ENCODE measurements around the gene NYAP2.

NYAP2 gene

DNA sequence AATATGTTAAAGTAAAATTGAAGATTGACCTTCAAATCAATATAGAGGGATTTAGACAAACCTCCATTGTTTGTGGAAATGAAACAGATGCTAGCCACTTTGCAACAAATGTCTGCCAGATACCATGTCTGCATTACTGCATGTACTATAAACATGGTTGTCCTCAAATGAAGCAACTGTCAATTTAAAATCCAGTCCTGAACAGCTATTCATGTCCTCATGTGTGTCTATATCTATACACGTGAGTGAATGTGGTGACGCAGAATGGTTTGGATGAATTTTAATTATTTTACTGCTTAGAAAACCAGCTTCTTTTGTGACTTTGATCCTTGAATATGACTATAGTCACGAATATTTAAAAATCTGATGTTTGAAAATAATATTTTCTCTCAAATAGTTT is 71.5 kb downstream of the NYAP2 start:
- DNase-seq: no peak
- H3K4me3 Mint-ChIP-seq: no peak overlapping the region
- no peak overlapping the region for H3K27ac Mint-ChIP-seq
- H3K9me3 Mint-ChIP-seq: no peaks in the 10 kb centered on the region
- no peaks in the 10 kb centered on the region for H3K36me3 Mint-ChIP-seq (ENCODE audit: insufficient read depth)
- no peak for ATAC-seq (replicated peaks)
- H3K27me3 Mint-ChIP-seq: no peaks in the 10 kb centered on the region
- peaks cover 0 to 7% of the 10 kb centered on the region in 2 donors for H3K4me1 Mint-ChIP-seq (ENCODE audit: low read depth in 2 of 2)

- ATAC-seq (replicated peaks) (no peak), DNase-seq (no peak)
- Mint-ChIP-seq H3K36me3 (ENCODE audit: insufficient read depth) (no peaks in the 10 kb centered on the region), H3K27me3 (no peaks in the 10 kb centered on the region), H3K27ac (no peak overlapping the region), H3K4me3 (no peak overlapping the region), H3K4me1 (ENCODE audit: low read depth in 2 of 2) (peaks cover 0 to 7% of the 10 kb centered on the region in 2 donors), H3K9me3 (no peaks in the 10 kb centered on the region)
Measured at GRCh38 chr2:225471482-225471881, 72.0 kb downstream of the NYAP2 start.

DNA sequence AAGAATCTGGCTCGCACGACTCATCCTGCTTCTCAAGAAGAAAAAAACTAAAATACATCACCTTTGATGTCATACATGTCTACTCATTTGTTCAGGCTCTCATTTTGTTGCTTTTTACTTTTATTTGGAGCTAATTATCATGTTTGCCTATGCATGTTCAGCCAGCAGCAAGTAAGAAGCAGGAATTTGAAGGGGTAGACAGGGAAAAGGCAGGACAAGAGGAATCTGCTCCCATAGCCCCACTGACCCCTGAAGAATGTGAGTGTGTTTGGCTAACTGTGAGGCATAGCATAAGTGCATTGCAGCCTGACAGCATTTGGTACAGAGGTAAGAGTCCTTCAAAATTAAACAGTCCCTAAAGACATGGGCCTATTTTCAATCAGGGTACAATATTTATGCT is 72.7 kb downstream of the NYAP2 start:
- no peak for DNase-seq
- Mint-ChIP-seq H3K9me3 (no peaks in the 10 kb centered on the region), H3K27ac (no peak overlapping the region), H3K27me3 (peaks cover 0 to under 1% of the 10 kb centered on the region in 2 donors), H3K36me3 (ENCODE audit: insufficient read depth) (no peaks in the 10 kb centered on the region), H3K4me1 (ENCODE audit: low read depth in 2 of 2) (peaks cover 0 to 6% of the 10 kb centered on the region in 2 donors), H3K4me3 (no peak overlapping the region)
- no peak for ATAC-seq (replicated peaks)

DNA sequence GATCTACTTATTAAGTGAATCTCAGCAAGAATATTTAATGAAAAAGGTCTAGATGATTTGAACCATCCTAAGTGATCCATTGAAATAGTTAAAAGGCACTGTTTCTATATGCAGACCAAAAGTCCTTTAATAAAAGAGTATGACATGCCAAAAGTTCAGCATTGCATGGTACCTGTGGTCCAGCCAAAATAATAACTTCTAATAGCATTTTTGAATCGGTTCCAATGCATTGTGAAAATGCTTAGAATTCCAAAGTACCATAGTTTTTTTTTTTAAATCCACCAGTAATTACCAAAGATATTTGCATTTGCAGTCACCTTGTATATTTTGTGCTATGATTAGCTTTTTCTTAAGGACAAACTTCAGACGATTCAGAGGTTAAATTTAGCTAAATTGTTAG is 79.9 kb downstream of the NYAP2 start:
- H3K27ac Mint-ChIP-seq: no peak overlapping the region
- no peaks in the 10 kb centered on the region for H3K4me1 Mint-ChIP-seq (ENCODE audit: low read depth in 2 of 2)
- H3K27me3 Mint-ChIP-seq: peaks cover 13 to 23% of the 10 kb centered on the region in 2 donors
- H3K9me3 Mint-ChIP-seq: no peaks in the 10 kb centered on the region
- H3K4me3 Mint-ChIP-seq: no peak overlapping the region
- ATAC-seq (replicated peaks) (no peak), DNase-seq (no peak)
- no peaks in the 10 kb centered on the region for H3K36me3 Mint-ChIP-seq (ENCODE audit: insufficient read depth)

- H3K27ac Mint-ChIP-seq: no peak overlapping the region
- DNase-seq: no peak
- H3K27me3 Mint-ChIP-seq: peaks cover 0 to 4% of the 10 kb centered on the region in 2 donors
- ATAC-seq (replicated peaks): no peak
- no peak overlapping the region for H3K4me3 Mint-ChIP-seq
- H3K36me3 Mint-ChIP-seq (ENCODE audit: insufficient read depth): no peaks in the 10 kb centered on the region
- H3K9me3 Mint-ChIP-seq: no peaks in the 10 kb centered on the region
- H3K4me1 Mint-ChIP-seq (ENCODE audit: low read depth in 2 of 2): no peaks in the 10 kb centered on the region
Measured at GRCh38 chr2:225484751-225485150, 85.2 kb downstream of the NYAP2 start.

GRCh38 chr2:225486236-225486635 is 86.7 kb downstream of the NYAP2 start:
- H3K9me3 Mint-ChIP-seq: no peaks in the 10 kb centered on the region
- H3K27ac Mint-ChIP-seq: no peak overlapping the region
- no peak overlapping the region for H3K4me3 Mint-ChIP-seq
- no peaks in the 10 kb centered on the region for H3K4me1 Mint-ChIP-seq (ENCODE audit: low read depth in 2 of 2)
- ATAC-seq (replicated peaks) (no peak), DNase-seq (no peak)
- H3K36me3 Mint-ChIP-seq (ENCODE audit: insufficient read depth): no peaks in the 10 kb centered on the region
- peaks cover 0 to 9% of the 10 kb centered on the region in 2 donors for H3K27me3 Mint-ChIP-seq

DNA sequence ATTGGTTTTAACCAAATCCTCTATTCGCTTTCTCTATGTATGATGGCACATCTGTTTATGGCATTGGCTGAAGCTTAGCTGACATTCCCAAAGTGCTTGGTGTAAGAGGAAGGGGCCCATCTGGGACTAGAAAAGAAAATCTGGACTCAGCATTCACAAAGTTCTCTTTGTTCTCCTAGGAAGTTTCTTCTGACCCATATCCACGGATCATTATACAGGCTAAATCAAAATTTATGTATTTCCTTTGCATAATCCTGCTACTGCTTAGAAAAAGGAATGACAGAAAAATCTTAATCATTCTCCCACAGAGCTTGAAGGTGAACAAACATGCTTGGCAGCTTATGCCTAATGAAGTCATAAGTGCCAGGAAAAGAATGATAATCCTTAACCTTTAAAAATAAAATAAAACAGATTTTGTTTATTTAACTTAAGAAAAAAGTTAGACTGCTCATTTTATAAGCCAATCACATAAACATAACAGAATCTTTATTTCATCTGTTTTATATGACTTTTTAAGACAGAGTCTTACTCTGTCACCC is 88.4 kb downstream of the NYAP2 start:
- no peak overlapping the region for H3K4me3 Mint-ChIP-seq
- H3K9me3 Mint-ChIP-seq: no peaks in the 10 kb centered on the region
- no peak for DNase-seq
- no peak for ATAC-seq (replicated peaks)
- H3K4me1 Mint-ChIP-seq (ENCODE audit: low read depth in 2 of 2): no peaks in the 10 kb centered on the region
- peaks cover 0 to 9% of the 10 kb centered on the region in 2 donors for H3K27me3 Mint-ChIP-seq
- H3K27ac Mint-ChIP-seq: no peak overlapping the region
- H3K36me3 Mint-ChIP-seq (ENCODE audit: insufficient read depth): no peaks in the 10 kb centered on the region

DNA sequence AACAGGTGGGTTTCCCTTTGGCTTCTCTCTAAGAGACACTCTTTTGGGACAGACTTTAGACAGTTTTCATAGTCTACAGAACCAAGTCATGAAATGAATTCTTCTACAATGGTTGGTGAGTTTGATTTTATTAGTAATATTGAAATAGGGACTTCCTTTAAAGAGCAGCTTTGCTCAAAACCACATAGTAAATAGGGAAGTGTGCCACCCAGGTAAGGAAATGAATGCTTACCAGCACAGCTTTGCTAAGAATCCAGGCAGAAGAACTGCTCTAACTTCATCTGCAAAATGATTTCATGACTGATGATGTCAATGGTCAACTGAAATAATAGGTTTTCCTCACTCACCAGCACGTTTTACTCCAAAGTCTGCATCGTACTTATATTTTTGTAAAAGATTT is 89.2 kb downstream of the NYAP2 start:
- H3K36me3 Mint-ChIP-seq (ENCODE audit: insufficient read depth): no peaks in the 10 kb centered on the region
- H3K4me3 Mint-ChIP-seq: no peak overlapping the region
- H3K9me3 Mint-ChIP-seq: no peaks in the 10 kb centered on the region
- H3K4me1 Mint-ChIP-seq (ENCODE audit: low read depth in 2 of 2): no peaks in the 10 kb centered on the region
- ATAC-seq (replicated peaks) (no peak), DNase-seq (no peak)
- no peak overlapping the region for H3K27ac Mint-ChIP-seq
- peaks cover 0 to 9% of the 10 kb centered on the region in 2 donors for H3K27me3 Mint-ChIP-seq

GRCh38 chr2:225493420-225494099 is 94.0 kb downstream of the NYAP2 start:
- ATAC-seq (replicated peaks) (no peak), DNase-seq (no peak)
- Mint-ChIP-seq H3K27ac (no peak overlapping the region), H3K27me3 (peaks cover 11 to 13% of the 10 kb centered on the region in 2 donors), H3K4me1 (ENCODE audit: low read depth in 2 of 2) (no peaks in the 10 kb centered on the region), H3K4me3 (no peak overlapping the region), H3K9me3 (no peaks in the 10 kb centered on the region), H3K36me3 (ENCODE audit: insufficient read depth) (no peaks in the 10 kb centered on the region)

DNA sequence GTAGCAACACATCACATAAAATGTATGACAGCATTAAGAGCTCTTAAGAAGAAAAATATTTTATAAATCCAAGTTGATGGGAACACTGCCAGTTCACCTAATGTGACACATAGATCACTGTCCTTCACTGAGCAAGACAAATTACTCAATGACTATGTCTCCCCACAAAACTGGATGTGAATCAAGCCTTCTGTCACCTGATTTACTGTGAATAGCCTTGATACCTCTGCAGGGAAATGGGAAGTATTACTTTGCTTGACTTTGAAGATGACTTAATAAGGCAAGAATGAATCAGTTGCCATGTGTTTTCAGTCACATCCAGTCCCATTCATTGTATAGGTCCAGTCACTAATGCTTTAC is 94.6 kb downstream of the NYAP2 start:
- Mint-ChIP-seq H3K36me3 (ENCODE audit: insufficient read depth) (no peaks in the 10 kb centered on the region), H3K27ac (no peak overlapping the region), H3K4me1 (ENCODE audit: low read depth in 2 of 2) (no peaks in the 10 kb centered on the region), H3K9me3 (no peaks in the 10 kb centered on the region), H3K4me3 (no peak overlapping the region), H3K27me3 (peaks cover 16 to 18% of the 10 kb centered on the region in 2 donors)
- DNase-seq (no peak), ATAC-seq (replicated peaks) (no peak)

GRCh38 chr2:225495706-225496105 is 96.2 kb downstream of the NYAP2 start:
- DNase-seq (no peak), ATAC-seq (replicated peaks) (no peak)
- peaks cover 15 to 18% of the 10 kb centered on the region in 2 donors for H3K27me3 Mint-ChIP-seq
- H3K4me1 Mint-ChIP-seq (ENCODE audit: low read depth in 2 of 2): no peaks in the 10 kb centered on the region
- H3K9me3 Mint-ChIP-seq: no peaks in the 10 kb centered on the region
- no peaks in the 10 kb centered on the region for H3K36me3 Mint-ChIP-seq (ENCODE audit: insufficient read depth)
- H3K4me3 Mint-ChIP-seq: no peak overlapping the region
- H3K27ac Mint-ChIP-seq: no peak overlapping the region

DNA sequence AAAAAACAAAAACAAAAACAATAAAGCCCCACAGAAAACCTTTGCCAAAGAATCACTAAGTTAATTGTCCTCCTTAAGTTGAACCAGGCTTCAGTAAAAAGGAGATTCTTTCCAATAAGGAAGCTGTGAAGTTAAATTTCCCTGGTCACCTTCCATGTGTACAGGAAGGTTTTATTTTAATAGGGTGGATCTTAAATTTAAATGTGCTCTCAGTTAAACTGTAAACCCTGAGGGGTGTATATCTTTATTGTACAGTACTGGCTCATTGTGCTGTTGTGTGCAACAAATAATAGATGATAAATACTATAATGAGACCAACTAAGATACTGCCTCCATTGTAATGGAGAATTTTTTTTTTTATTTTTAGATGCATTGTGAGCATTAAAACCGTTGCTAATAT is 97.1 kb downstream of the NYAP2 start:
- Mint-ChIP-seq H3K27me3 (peaks cover 13 to 20% of the 10 kb centered on the region in 2 donors), H3K9me3 (no peaks in the 10 kb centered on the region), H3K27ac (no peak overlapping the region), H3K4me3 (no peak overlapping the region), H3K36me3 (ENCODE audit: insufficient read depth) (no peaks in the 10 kb centered on the region), H3K4me1 (ENCODE audit: low read depth in 2 of 2) (no peaks in the 10 kb centered on the region)
- DNase-seq (no peak), ATAC-seq (replicated peaks) (no peak)

GRCh38 chr2:225497166-225497565 is 97.7 kb downstream of the NYAP2 start:
- no peaks in the 10 kb centered on the region for H3K4me1 Mint-ChIP-seq (ENCODE audit: low read depth in 2 of 2)
- H3K4me3 Mint-ChIP-seq: no peak overlapping the region
- peaks cover 19 to 26% of the 10 kb centered on the region in 2 donors for H3K27me3 Mint-ChIP-seq
- DNase-seq: no peak
- no peaks in the 10 kb centered on the region for H3K36me3 Mint-ChIP-seq (ENCODE audit: insufficient read depth)
- no peak for ATAC-seq (replicated peaks)
- H3K27ac Mint-ChIP-seq: no peak overlapping the region
- no peaks in the 10 kb centered on the region for H3K9me3 Mint-ChIP-seq

DNA sequence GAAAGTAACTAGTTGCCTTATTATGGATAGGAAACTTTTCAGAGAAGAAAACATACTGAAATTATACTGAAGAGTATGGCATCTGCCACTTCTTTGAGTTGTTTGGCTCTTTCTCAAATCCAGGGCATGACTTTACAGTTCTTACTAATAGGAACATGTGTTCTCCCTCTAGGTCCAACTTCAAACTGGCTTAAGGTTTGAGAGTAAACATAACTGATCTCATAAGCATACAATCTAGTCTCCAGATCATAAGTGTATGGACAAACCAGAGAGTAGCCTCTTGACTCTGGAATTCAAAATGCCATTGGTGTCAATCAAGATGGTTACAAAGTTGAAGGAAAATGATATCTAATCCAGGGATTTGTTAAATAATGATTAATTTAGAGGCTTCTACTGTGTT is 101.5 kb downstream of the NYAP2 start:
- ATAC-seq (replicated peaks) (no peak), DNase-seq (no peak)
- Mint-ChIP-seq H3K27me3 (peaks cover 21 to 27% of the 10 kb centered on the region in 2 donors), H3K4me1 (ENCODE audit: low read depth in 2 of 2) (no peaks in the 10 kb centered on the region), H3K27ac (no peak overlapping the region), H3K9me3 (no peaks in the 10 kb centered on the region), H3K4me3 (no peak overlapping the region), H3K36me3 (ENCODE audit: insufficient read depth) (no peaks in the 10 kb centered on the region)

Measured in effector memory CD8-positive, alpha-beta T cell (primary cell).